ENCODE measurements around the gene CSMD2.

GRCh38 chr1:33519240-33519884, 645.7 kb downstream of the CSMD2 start:
- TF ChIP-seq POLR2AphosphoS5 (IDR thresholded peaks at IDR 0.05; ENCODE audit: low read depth, low read length) (no peak), SIN3A (IDR thresholded peaks at IDR 0.05; ENCODE audit: borderline replicate concordance, insufficient read depth, low read length) (no peak)

Measured in PFSK-1 (cell line).